AG09319 (cell line): ENCODE measurements around the gene SLC3A2.

Experiments used
- DNase-seq: peaks from one replicate; pipeline ENCODE4 v3.0.0-alpha.2; 2010; ENCODE audit warnings: low read depth; ENCODE audit errors: extremely low read depth
- TF ChIP-seq, protein P1 (sequence below): IDR thresholded peaks from 2 replicates; pipeline ENCODE4 v1.5.1; 2011; ENCODE audit warnings: low read depth, mild to moderate bottlenecking, inconsistent platforms, low read length, moderate library complexity

Gene SLC3A2

DNA sequence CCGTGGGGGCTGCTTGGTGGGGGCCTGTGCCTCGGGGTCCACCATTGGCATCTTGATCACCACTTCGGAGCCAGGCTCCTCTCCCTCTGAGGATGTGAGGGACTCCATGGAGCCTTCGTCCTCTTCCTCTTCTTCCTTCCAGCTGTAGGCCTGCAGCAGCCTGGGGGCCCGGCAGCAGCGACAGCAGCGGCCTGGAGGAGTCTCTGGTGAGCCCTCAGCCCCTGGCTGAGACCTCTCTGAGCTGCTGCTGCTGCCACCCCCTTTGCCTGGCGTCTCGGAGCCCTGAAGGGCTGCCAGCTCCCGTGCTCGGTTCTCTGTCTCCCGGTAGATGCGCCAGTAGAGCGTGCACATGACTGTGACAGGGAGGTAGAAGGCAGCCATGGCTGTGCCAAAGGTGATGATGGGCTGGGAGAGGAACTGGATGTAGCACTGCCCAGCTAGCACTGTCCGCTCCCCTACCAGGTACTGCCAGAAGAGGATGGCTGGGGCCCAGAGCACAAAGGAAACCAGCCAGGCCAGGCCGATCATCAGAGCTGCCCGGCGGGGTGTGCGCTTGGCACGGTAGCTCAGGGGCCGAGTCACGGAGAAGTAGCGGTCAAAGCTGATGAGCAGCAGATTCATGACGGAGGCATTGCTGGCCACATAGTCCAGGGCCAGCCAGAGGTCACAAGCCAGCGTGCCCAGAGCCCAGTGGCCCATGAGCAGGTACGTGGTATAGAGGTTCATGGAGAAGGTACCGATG lies 29.6 kb downstream of the SLC3A2 start:
- no peak for DNase-seq
- TF ChIP-seq, protein P1, sequence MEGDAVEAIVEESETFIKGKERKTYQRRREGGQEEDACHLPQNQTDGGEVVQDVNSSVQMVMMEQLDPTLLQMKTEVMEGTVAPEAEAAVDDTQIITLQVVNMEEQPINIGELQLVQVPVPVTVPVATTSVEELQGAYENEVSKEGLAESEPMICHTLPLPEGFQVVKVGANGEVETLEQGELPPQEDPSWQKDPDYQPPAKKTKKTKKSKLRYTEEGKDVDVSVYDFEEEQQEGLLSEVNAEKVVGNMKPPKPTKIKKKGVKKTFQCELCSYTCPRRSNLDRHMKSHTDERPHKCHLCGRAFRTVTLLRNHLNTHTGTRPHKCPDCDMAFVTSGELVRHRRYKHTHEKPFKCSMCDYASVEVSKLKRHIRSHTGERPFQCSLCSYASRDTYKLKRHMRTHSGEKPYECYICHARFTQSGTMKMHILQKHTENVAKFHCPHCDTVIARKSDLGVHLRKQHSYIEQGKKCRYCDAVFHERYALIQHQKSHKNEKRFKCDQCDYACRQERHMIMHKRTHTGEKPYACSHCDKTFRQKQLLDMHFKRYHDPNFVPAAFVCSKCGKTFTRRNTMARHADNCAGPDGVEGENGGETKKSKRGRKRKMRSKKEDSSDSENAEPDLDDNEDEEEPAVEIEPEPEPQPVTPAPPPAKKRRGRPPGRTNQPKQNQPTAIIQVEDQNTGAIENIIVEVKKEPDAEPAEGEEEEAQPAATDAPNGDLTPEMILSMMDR: no peak

GRCh38 chr11:62911137-62912130 lies 30.7 kb downstream of the SLC3A2 start:
- TF ChIP-seq, protein P1: no peak
- no peak for DNase-seq

DNA sequence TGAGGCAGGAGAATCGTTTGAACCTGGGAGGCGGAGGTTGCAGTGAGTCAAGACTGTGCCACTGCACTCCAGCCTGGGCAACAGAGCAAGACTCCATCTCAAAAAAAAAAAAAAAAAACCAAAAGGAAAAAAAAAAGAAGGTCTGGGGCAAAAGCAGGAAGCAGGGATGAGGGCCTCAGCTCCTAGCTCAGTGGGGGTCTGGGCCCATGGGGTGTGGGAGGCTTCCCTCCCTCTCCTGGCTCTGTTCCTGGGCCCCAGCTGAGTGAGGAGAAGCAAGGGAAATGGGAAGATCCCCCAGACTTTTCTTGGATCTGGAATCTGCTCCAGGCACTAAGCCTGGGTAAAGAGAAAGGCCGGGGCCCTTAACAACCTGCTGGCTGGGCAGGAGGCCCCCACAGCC lies 31.6 kb downstream of the SLC3A2 start:
- TF ChIP-seq, protein P1: no peak

GRCh38 chr11:62914416-62914815 lies 33.7 kb downstream of the SLC3A2 start:
- no peak for DNase-seq
- TF ChIP-seq, protein P1: no peak

More for the DNA sequence above, 31.6 kb downstream of the SLC3A2 start:
- DNase-seq: no peak

DNA sequence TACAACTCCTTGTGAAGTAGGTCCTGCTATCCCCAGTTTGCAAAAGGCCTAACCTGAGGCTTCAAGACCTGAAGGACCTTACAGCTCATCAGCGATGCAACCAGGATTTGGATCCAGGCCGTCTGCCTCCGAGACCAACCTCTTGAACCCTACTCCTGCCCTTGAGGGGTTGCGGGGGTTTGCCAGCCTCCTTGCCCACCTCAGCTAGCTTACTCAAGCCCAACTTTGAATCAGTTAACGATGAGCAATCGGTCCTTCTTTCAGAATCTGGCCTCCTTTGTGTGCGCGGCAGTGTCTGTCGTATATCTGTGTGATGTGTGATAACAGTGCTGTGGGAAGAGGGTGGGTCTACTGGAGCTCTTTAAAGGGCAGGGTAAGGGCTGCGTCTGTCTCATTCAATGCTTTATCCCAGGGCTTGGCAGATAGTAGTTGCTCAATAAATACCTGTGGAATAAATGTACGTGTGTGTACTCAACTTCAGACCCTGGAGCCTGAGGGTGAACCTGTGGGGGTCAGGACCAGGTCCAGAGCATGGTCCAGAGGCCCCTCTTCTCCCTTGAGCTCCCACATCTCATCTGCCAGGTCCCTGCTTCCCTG lies 37.3 kb downstream of the SLC3A2 start:
- DNase-seq: no peak
- TF ChIP-seq, protein P1: no peak

GRCh38 chr11:62918531-62918930 lies 37.8 kb downstream of the SLC3A2 start:
- TF ChIP-seq, protein P1: no peak
- DNase-seq: no peak
